ENCODE results near the gene IRS2.

GRCh38 chr13:109764470-109765291 lies 21.7 kb downstream of the IRS2 start:
- no peak for TF ChIP-seq EZH2 (IDR thresholded peaks at IDR 0.05; ENCODE audit: borderline replicate concordance, low read depth, low read length, severe bottlenecking)
- TF ChIP-seq, protein P1, sequence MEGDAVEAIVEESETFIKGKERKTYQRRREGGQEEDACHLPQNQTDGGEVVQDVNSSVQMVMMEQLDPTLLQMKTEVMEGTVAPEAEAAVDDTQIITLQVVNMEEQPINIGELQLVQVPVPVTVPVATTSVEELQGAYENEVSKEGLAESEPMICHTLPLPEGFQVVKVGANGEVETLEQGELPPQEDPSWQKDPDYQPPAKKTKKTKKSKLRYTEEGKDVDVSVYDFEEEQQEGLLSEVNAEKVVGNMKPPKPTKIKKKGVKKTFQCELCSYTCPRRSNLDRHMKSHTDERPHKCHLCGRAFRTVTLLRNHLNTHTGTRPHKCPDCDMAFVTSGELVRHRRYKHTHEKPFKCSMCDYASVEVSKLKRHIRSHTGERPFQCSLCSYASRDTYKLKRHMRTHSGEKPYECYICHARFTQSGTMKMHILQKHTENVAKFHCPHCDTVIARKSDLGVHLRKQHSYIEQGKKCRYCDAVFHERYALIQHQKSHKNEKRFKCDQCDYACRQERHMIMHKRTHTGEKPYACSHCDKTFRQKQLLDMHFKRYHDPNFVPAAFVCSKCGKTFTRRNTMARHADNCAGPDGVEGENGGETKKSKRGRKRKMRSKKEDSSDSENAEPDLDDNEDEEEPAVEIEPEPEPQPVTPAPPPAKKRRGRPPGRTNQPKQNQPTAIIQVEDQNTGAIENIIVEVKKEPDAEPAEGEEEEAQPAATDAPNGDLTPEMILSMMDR (IDR thresholded peaks at IDR 0.05; ENCODE audit: extremely low read depth in 1 of 2, insufficient read depth in 1 of 2, low read depth in 1 of 2, low read length in 2 of 2): no peak
- TF ChIP-seq POLR2A (IDR thresholded peaks at IDR 0.05; ENCODE audit: low read depth, low read length): no peak
